Stimulated activated CD8-positive, alpha-beta memory T cell treated with anti-CD3 and anti-CD28 coated beads, Interleukin-4, amount 100 ng/mL, for 4 hours (primary cell): Measurements from ENCODE around the gene NTHL1.

Experiments
- DNase-seq, 2 donors: peaks; one replicate each; pipeline ENCODE4 v3.0.0-alpha.2; 2020; ENCODE audit warnings: low read depth in 2 of 2, low spot score in 1 of 2

NTHL1 gene

GRCh38 chr16:1998360-1998835, 49.2 kb downstream of the NTHL1 start:
- no peak for DNase-seq

DNA sequence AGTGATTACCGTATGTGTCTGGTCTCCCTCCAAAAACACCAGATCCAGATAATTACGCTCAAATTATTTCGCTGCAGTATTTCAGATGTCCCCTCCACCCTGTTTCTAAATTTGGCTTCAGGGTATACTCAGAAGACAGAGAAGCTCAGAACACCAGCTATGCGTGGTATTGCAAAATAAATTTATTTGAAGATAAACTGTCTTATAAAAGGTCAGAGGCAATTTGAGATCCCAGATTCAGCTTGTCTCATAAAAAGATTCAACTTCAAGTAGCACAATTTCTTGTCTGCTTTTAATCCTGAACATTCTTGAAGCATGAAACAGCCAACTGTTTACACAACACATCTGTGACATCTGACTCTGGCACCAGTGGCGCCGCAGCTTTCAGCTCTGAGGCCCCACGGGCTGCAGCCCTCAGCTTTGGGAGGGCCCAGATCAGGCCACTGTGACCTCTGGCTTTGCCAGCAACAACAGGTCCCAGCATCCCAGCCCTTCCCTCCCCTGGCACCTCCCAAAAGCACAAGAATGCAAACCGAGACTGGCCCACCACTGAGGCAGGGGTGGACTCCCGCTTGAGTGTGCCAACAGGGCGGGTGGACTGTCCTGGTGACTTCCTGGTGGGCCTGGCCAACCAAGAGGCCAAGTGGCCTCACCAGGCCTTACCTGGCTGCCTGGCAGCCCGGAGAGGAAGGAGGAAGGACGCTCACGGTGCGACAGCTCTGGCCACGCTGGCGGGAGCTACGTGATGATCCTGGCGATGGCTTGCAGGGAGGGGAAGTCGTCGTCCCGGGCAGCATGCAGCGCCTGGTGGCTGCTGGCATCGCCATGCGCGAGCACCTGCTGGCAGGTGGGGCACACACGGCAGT, 49.9 kb downstream of the NTHL1 start:
- no peak for DNase-seq

DNA sequence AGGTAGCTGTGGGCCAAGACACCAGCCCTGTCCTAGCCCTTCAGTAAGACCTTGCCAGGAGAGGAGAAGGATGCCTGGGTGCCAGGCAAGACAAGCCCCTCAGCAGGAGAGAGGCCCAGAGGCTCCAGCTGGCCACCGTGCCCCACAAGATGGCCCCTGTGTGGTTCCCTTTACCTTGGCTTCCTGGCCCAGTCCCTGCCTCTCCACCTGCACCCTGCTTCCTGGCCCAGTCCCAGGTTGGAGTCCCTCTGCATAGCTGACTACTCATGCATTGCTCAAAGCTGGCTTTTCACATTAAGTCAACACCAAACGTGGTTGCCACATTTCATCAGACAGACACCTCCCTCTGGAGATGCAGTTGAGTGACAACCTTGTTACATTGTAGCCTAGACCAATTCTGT, 53.9 kb downstream of the NTHL1 start:
- DNase-seq, result no peak

GRCh38 chr16:1992704-1993317, 54.8 kb downstream of the NTHL1 start:
- no peak for DNase-seq

DNA sequence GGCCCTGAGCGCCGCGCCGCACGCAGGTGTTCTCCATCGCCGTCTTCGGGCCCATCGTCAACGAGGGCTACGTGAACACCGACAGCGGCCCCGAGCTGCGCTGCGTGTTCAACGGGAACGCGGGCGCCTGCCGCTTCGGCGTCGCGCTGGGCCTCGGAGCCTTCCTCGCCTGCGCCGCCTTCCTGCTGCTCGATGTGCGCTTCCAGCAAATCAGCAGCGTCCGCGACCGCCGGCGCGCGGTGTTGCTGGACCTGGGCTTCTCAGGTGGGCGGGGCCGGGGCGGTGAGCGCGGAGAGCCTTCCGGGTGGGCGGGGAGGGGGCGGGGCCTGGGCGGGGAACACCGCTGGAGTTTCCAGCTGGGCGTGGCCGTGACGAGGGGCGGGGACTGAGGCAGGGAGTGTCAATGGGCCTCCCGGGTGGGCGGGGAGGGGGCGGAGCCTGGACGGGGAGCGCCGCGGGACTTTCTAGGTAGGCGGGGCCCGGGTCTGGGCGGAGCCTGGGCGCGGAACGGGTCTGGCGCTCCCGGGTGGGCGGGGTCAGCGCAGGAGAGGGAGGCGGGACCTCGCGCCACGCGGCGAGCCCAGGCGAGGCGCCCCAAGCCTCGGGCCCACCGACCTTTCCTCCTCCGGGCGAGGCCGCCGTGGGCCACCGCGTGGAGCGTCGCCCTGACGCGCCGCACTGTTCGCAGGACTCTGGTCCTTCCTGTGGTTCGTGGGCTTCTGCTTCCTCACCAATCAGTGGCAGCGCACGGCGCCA, 55.5 kb downstream of the NTHL1 start:
- peak; percentile 96 to 97 for DNase-seq

DNA sequence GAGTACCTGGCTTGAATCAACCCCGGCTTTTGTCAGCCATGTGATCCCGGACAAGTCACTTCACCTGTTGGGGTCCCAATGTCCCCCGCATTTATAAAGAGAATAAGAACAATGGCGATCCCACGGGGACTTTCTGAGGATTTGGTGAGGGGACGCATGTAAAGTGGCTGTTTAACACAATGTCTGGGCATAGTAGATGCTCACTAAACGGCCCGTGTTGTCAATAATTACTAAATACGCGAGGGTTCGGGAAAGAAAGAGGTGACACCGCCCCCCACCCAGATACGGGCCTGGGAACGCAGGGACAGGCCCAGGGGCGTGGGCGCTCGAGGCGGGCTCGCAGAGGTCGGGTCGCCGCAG, 56.1 kb downstream of the NTHL1 start:
- no peak for DNase-seq

DNA sequence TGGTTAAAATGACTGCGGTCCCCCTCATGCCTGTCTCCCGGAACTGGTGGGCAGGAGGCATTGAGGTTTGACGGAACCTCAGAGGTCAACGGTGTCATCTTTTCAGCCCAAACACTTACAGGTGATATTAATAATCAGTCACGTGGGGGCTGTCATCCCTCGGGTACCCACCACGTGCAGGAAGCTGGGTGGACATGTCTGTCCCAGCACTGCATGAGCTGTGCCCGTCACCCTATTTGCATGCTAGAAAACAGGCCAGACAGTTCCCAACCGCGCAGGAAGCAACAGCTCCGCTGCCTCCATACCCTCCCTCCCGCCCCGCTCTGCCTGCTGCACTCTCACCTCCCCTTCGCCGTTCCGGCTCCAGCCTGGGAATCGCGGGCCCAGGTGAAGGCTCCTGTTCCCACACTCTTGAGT, 56.5 kb downstream of the NTHL1 start:
- DNase-seq, result peak in 1 of 2 donors; percentile 28

DNA sequence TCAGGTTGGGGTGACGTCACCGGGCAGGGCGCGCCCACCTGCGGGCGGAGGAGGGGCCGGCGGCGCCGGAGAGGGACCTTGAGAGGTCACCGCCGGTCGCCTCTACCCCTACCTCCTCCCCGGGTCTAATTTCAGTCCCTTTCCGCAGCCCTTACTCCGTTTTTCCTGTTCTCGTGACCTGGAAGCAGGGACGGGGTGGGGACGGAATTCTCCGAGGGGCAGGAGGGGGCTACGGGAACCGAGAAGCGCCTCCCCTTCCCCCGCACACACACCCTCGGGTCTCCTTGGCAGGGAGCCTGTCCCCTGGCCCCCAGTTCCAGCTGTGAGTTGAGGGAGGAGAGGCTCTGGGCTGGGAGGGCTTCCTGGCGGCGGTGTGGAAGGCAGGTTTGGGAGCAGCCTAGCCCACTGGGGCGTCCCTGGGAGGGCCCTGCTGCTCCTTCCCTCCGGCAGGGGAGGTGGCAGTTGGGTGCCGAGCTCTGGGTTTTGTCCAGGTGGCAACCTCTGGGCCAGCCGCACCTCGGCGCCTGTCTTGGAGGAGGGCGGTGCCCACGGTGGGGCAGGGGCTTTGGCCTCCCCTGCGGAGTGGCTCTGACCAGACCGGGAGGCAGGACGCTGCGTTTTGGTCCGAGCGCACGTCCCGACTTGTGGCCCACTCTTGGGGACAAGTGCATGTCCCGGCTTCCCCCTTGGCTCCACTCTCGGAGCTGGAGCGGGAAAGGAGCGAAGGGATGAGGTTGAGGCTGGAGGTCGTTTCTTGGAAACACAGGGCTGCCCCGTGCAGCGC, 57.1 kb downstream of the NTHL1 start:
- no peak for DNase-seq

DNA sequence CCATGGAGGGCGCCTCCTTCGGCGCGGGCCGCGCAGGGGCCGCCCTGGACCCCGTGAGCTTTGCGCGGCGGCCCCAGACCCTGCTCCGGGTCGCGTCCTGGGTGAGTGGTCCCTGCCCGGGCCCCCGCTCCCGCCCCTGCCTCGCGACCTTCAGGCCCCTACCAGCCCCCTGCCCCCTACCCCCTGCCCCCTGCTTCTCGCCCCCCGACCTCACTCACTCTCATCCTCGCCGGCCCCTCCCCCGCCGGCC, 57.6 kb downstream of the NTHL1 start:
- DNase-seq, result no peak
